GM12874 (cell line): ENCODE data around the gene LMNA.

ENCODE experiments used
- CTCF ChIP-seq: IDR thresholded peaks from 2 replicates; pipeline ENCODE4 v1.5.1; 2011; ENCODE audit warnings: low read depth, mild to moderate bottlenecking, control low read depth, low read length, moderate library complexity; ENCODE audit not compliant: insufficient read depth

LMNA gene

GRCh38 chr1:156096640-156097391 is 17.7 kb upstream of the LMNA start:
- TF ChIP-seq CTCF, result peak; percentile 97

- no peak for TF ChIP-seq CTCF
Measured at GRCh38 chr1:156097499-156098178, 16.9 kb upstream of the LMNA start.

- no peak for TF ChIP-seq CTCF
Measured at GRCh38 chr1:156098784-156099183, 15.7 kb upstream of the LMNA start.

GRCh38 chr1:156099282-156099681 is 15.2 kb upstream of the LMNA start:
- TF ChIP-seq CTCF, result no peak

- TF ChIP-seq CTCF, result no peak
Measured at GRCh38 chr1:156100205-156100995, 14.1 kb upstream of the LMNA start.

- TF ChIP-seq CTCF, result no peak
Measured at GRCh38 chr1:156101880-156102279, 12.6 kb upstream of the LMNA start.
